Testis (tissue), 2 donors: ENCODE data around the gene GJA3.

Experiments used
- POLR2A ChIP-seq: fragments of 450-650 bp; IDR thresholded peaks from one replicate; pipeline ENCODE4 v1.6.1; 2017; ENCODE audit warnings: antibody characterized with exemption, mild to moderate bottlenecking, moderate library complexity
- TF ChIP-seq, protein P1 (sequence below), 3 experiments: fragments of 450-650 bp in 2 of 3; fragments of 200-600 bp in 1 of 3; sonication (generic) in 1 of 3; IDR thresholded peaks; one replicate each; pipeline ENCODE4 v1.5.1; 2016 to 2019; ENCODE audit warnings: antibody characterized with exemption in 3 of 3, mild to moderate bottlenecking in 2 of 3, moderate library complexity in 1 of 3

DNA sequence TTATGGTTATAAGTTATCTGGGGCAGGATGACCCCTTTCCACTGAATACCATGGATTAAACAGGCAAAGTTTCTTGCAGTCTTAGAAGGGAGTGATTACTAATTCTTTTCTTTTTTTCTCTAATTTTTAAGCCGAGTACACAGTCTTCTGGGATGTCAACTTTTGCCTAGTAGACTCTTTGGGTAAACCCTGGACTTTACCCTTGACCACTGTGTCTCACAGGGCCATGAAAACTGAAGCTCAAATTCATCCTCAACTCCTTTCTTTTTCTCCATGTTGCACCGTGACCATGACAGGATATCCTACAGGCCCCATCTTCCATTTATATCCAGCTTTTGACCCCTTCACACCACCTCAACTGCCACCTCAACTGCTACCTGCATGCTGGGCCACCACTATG lies 51.8 kb downstream of the GJA3 start:
- TF ChIP-seq, protein P1, sequence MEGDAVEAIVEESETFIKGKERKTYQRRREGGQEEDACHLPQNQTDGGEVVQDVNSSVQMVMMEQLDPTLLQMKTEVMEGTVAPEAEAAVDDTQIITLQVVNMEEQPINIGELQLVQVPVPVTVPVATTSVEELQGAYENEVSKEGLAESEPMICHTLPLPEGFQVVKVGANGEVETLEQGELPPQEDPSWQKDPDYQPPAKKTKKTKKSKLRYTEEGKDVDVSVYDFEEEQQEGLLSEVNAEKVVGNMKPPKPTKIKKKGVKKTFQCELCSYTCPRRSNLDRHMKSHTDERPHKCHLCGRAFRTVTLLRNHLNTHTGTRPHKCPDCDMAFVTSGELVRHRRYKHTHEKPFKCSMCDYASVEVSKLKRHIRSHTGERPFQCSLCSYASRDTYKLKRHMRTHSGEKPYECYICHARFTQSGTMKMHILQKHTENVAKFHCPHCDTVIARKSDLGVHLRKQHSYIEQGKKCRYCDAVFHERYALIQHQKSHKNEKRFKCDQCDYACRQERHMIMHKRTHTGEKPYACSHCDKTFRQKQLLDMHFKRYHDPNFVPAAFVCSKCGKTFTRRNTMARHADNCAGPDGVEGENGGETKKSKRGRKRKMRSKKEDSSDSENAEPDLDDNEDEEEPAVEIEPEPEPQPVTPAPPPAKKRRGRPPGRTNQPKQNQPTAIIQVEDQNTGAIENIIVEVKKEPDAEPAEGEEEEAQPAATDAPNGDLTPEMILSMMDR (IDR thresholded peaks at IDR 0.05), result no peak
- TF ChIP-seq POLR2A, result no peak
